Mesenchymal stem cell (in vitro differentiated cells and primary cell): Measurements from ENCODE around the gene MSI2.

Experiments used
- DNase-seq: peaks from one replicate; pipeline ENCODE4 v3.0.0-alpha.2; 2013
- H2AFZ ChIP-seq: one replicate; pipeline ENCODE4 v1.6.1; 2013; ENCODE audit warnings: low read depth, mild to moderate bottlenecking, control low read depth, inconsistent platforms, low read length, moderate library complexity
- H2AK5ac ChIP-seq: 2 replicates; pipeline ENCODE4 v1.6.1; 2013; ENCODE audit warnings: low read length, moderate library complexity, mild to moderate bottlenecking, inconsistent platforms; ENCODE audit not compliant: severe bottlenecking
- H2BK120ac ChIP-seq: one replicate; pipeline ENCODE4 v1.6.1; 2013; ENCODE audit warnings: low read depth, mild to moderate bottlenecking, inconsistent platforms, low read length, moderate library complexity
- H2BK12ac ChIP-seq, 2 experiments: one replicate each; pipeline ENCODE4 v1.6.1; 2013; ENCODE audit warnings: inconsistent platforms in 2 of 2, low read length in 2 of 2, mild to moderate bottlenecking in 2 of 2, moderate library complexity in 2 of 2, control low read depth in 1 of 2
- H2BK15ac ChIP-seq: one replicate; pipeline ENCODE4 v1.6.1; 2013; ENCODE audit warnings: mild to moderate bottlenecking, low read depth, inconsistent platforms; ENCODE audit not compliant: poor library complexity, severe bottlenecking
- H2BK5ac ChIP-seq: 2 replicates; pipeline ENCODE4 v1.6.1; 2013; ENCODE audit warnings: low read depth, mild to moderate bottlenecking, low read length, control low read depth, inconsistent platforms; ENCODE audit not compliant: poor library complexity, severe bottlenecking
- H3K14ac ChIP-seq, 2 experiments: one replicate each; pipeline ENCODE4 v1.6.1; 2013; ENCODE audit warnings: inconsistent platforms in 2 of 2, low read length in 2 of 2, control low read depth in 1 of 2, mild to moderate bottlenecking in 1 of 2, moderate library complexity in 1 of 2
- H3K18ac ChIP-seq, 2 experiments: one replicate each; pipeline ENCODE4 v1.6.1; 2013; ENCODE audit warnings: inconsistent platforms in 2 of 2, low read length in 2 of 2, control low read depth in 1 of 2, low read depth in 1 of 2, mild to moderate bottlenecking in 1 of 2
- H3K23ac ChIP-seq, 2 experiments: one replicate each; pipeline ENCODE4 v1.6.1; 2013; ENCODE audit warnings: inconsistent platforms in 2 of 2, low read length in 2 of 2, mild to moderate bottlenecking in 2 of 2, moderate library complexity in 2 of 2, control low read depth in 1 of 2
- H3K27ac ChIP-seq: 2 replicates; pipeline ENCODE4 v1.5.1; 2013; ENCODE audit warnings: mild to moderate bottlenecking, moderate library complexity, low read length, control low read depth, inconsistent platforms; ENCODE audit not compliant: poor library complexity, severe bottlenecking
- H3K27me3 ChIP-seq, 2 experiments: 2 replicates each; pipeline versions ENCODE4 v1.6.1 to v1.7.0; 2013; ENCODE audit warnings: low read length in 2 of 2, mild to moderate bottlenecking in 2 of 2, moderate library complexity in 2 of 2, control low read depth in 1 of 2, inconsistent platforms in 1 of 2; ENCODE audit not compliant: control insufficient read depth in 1 of 2, insufficient read depth in 1 of 2
- H3K36me3 ChIP-seq, 2 experiments: 2 replicates each; pipeline versions ENCODE4 v1.6.1 to v1.7.0; 2013; ENCODE audit warnings: low read length in 2 of 2, control low read depth in 1 of 2, inconsistent platforms in 1 of 2, low read depth in 1 of 2, mild to moderate bottlenecking in 1 of 2; ENCODE audit not compliant: insufficient read depth in 2 of 2, control insufficient read depth in 1 of 2
- H3K4ac ChIP-seq, 2 experiments: one replicate each; pipeline ENCODE4 v1.6.1; 2013; ENCODE audit warnings: inconsistent platforms in 2 of 2, low read length in 2 of 2, mild to moderate bottlenecking in 2 of 2, moderate library complexity in 2 of 2, control low read depth in 1 of 2, low read depth in 1 of 2
- H3K4me1 ChIP-seq: 2 replicates; pipeline ENCODE4 v1.6.1; 2013; ENCODE audit warnings: low read depth, low read length, control low read depth; ENCODE audit not compliant: control insufficient read depth, insufficient read depth
- H3K4me2 ChIP-seq: 2 replicates; pipeline ENCODE4 v1.6.1; 2013; ENCODE audit warnings: low read length, mild to moderate bottlenecking, inconsistent platforms; ENCODE audit not compliant: poor library complexity, severe bottlenecking
- H3K4me3 ChIP-seq, 2 experiments: 2 replicates each; pipeline versions ENCODE4 v1.5.1 to v1.7.0; 2013; ENCODE audit warnings: low read length in 2 of 2, mild to moderate bottlenecking in 2 of 2, control low read depth in 1 of 2, low read depth in 1 of 2; ENCODE audit not compliant: insufficient read depth in 1 of 2
- H3K79me1 ChIP-seq: replicated peaks from 2 replicates; pipeline ENCODE4 v1.6.1; 2013; ENCODE audit warnings: mild to moderate bottlenecking, control low read depth, low read length, inconsistent platforms; ENCODE audit not compliant: poor library complexity, severe bottlenecking
- H3K9ac ChIP-seq: 2 replicates; pipeline ENCODE4 v1.7.0; 2013; ENCODE audit warnings: mild to moderate bottlenecking, low read length, moderate library complexity
- H3K9me3 ChIP-seq: 2 replicates; pipeline ENCODE4 v1.7.0; 2013; ENCODE audit warnings: mild to moderate bottlenecking, low read length; ENCODE audit not compliant: control insufficient read depth
- H4K8ac ChIP-seq: one replicate; pipeline ENCODE4 v1.6.1; 2013; ENCODE audit warnings: inconsistent platforms, mild to moderate bottlenecking, low read length, moderate library complexity
- H4K91ac ChIP-seq: one replicate; pipeline ENCODE4 v1.6.1; 2013; ENCODE audit warnings: mild to moderate bottlenecking, low read length, inconsistent platforms
- WGBS: methylation state at CpG from one replicate; pipeline ENCODE4 v1.1.7; 2013; ENCODE audit warnings: mixed read lengths; 5-methylcytosine and 5-hydroxymethylcytosine counted together

MSI2 gene

DNA sequence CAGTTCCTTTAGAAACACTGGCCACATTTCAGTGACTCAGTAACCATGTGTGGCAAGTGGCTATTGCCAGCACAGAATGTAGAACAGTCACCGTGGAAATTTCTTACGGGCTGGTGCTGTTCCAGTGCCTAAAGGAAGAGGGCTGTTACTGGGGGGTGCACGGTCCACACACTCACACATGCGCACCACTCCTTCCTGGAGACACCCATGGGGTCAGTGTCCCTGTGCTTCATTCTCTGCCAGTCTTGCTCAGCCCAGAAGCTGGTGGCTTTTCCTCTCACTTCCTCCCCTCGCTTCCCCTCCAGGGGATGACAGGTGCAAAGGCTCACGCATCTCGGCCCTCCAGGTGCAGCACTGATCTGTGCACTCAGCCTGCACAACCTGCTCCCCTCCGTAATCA is 373.1 kb downstream of the MSI2 start:
- H2BK5ac ChIP-seq: no peak overlapping the region
- no peak overlapping the region for H2BK12ac ChIP-seq
- H3K4ac ChIP-seq: no peak overlapping the region
- peaks cover 0 to 52% of the 10 kb centered on the region in 2 experiments for H3K36me3 ChIP-seq
- no peak overlapping the region for H3K9ac ChIP-seq
- H3K23ac ChIP-seq: no peak overlapping the region
- 86% methylated on average over 8 of the region's 8 CpGs for WGBS
- no peak overlapping the region for H2AFZ ChIP-seq
- peaks cover 2% of the 10 kb centered on the region for H3K79me1 ChIP-seq
- no peak overlapping the region for H2BK120ac ChIP-seq
- H3K14ac ChIP-seq: no peak overlapping the region
- no peak overlapping the region for H3K4me2 ChIP-seq
- H2AK5ac ChIP-seq: no peak overlapping the region
- H2BK15ac ChIP-seq: no peak overlapping the region
- H4K8ac ChIP-seq: no peak overlapping the region
- no peak overlapping the region for H3K27ac ChIP-seq
- peaks cover 3% of the 10 kb centered on the region for H3K4me1 ChIP-seq
- no peaks in the 10 kb centered on the region for H3K27me3 ChIP-seq
- H3K9me3 ChIP-seq: peaks cover 2% of the 10 kb centered on the region
- H3K4me3 ChIP-seq: no peak overlapping the region
- H4K91ac ChIP-seq: no peak overlapping the region
- no peak overlapping the region for H3K18ac ChIP-seq
- no peak for DNase-seq

DNA sequence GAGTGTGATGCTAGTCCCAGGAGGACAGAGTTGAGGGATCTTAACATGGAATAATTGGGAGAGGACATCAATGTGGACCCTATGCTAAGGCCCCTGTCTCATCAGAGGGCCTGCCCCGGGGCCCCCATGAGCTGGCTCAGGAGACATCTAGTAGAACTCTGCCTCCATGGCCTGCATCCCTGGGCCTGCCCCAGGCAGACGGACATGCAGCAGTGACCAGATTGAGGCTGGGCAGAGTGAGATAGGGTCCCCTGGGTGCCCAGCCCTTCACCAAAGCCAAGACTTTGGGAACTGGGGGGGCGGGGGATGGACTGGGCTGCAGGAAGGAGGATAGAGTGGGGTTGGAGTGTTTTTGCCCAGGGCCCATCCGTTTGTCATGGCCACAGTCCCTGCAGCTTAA is 373.6 kb downstream of the MSI2 start:
- H3K27me3 ChIP-seq: no peaks in the 10 kb centered on the region

DNA sequence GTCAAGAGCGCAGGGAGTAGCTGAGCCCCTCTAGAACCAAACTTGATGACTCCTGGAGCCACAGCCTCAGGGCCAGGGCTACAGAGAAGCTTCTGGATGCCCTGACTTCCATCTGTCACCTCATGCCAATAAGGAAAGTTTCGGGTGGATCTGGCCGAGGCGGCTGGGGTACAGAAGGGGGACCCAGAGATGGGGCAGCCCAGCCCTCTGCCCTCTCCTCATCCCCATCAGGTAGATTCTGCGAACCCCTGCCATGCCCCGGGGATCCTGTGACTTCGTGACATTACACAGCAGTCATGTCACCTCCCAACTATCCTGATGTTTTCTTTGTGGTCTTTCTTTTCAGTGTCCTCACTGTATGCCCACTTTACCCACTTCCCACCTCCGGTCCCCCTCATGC is 374.4 kb downstream of the MSI2 start:
- Histone ChIP-seq H3K23ac (no peak overlapping the region), H2BK12ac (no peak overlapping the region), H4K8ac (no peak overlapping the region), H3K4me2 (no peak overlapping the region), H3K14ac (no peak overlapping the region), H3K4ac (no peak overlapping the region), H3K36me3 (peaks cover 0 to 53% of the 10 kb centered on the region in 2 experiments), H3K9ac (no peak overlapping the region), H3K27me3 (no peaks in the 10 kb centered on the region), H3K4me1 (no peaks in the 10 kb centered on the region), H3K4me3 (no peak overlapping the region), H2BK120ac (no peak overlapping the region), H2AK5ac (no peak overlapping the region), H3K79me1 (no peaks in the 10 kb centered on the region), H4K91ac (no peak overlapping the region), H3K9me3 (peaks cover 4% of the 10 kb centered on the region), H2BK5ac (no peak overlapping the region), H3K18ac (no peak overlapping the region), H2AFZ (no peak overlapping the region), H2BK15ac (no peak overlapping the region), H3K27ac (no peak overlapping the region)
- no peak for DNase-seq
- WGBS: 98% methylated on average over 8 of the region's 8 CpGs

More for the DNA sequence above, 373.6 kb downstream of the MSI2 start:
- H3K9ac ChIP-seq: no peak overlapping the region
- H3K4me3 ChIP-seq: no peak overlapping the region
- 88% methylated on average over 4 of the region's 4 CpGs for WGBS
- H3K27ac ChIP-seq: no peak overlapping the region
- no peak overlapping the region for H3K4ac ChIP-seq
- no peak overlapping the region for H2AK5ac ChIP-seq
- peaks cover 0 to 52% of the 10 kb centered on the region in 2 experiments for H3K36me3 ChIP-seq
- H3K4me1 ChIP-seq: peaks cover under 1% of the 10 kb centered on the region
- no peak for DNase-seq
- H4K8ac ChIP-seq: no peak overlapping the region
- H3K18ac ChIP-seq: no peak overlapping the region
- H3K23ac ChIP-seq: no peak overlapping the region
- no peak overlapping the region for H4K91ac ChIP-seq
- no peak overlapping the region for H2BK120ac ChIP-seq
- no peak overlapping the region for H3K14ac ChIP-seq
- H2BK12ac ChIP-seq: no peak overlapping the region
- peaks cover 4% of the 10 kb centered on the region for H3K9me3 ChIP-seq
- H3K4me2 ChIP-seq: no peak overlapping the region
- no peak overlapping the region for H2BK15ac ChIP-seq
- no peak overlapping the region for H2AFZ ChIP-seq
- no peak overlapping the region for H2BK5ac ChIP-seq
- peaks cover under 1% of the 10 kb centered on the region for H3K79me1 ChIP-seq

DNA sequence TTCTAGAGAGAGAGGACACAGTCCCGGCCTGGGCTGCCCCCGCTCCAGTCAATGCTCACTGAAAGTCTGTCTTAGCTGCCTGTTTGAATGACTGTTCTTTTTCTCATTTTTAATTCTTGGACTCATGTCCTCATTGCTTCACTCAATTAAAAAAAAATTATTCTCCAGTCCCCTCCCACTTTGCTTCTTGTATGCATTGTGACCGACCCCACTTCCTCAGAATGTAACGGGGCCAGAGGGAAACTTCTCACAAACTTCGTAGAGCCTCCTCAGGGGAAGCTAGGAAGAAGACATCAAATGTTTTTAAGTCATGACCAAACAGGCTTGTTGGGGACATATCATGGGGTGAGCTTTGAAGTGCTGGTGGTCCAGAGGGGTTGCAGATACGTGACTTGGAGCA is 375.5 kb downstream of the MSI2 start:
- Histone ChIP-seq H4K8ac (no peak overlapping the region), H3K27ac (no peak overlapping the region), H4K91ac (no peak overlapping the region), H3K36me3 (peaks cover 0 to 52% of the 10 kb centered on the region in 2 experiments), H3K23ac (no peak overlapping the region), H3K18ac (no peak overlapping the region), H2BK15ac (no peak overlapping the region), H3K4me1 (no peaks in the 10 kb centered on the region), H3K4ac (no peak overlapping the region), H3K9me3 (peaks cover 4% of the 10 kb centered on the region), H3K14ac (no peak overlapping the region), H3K4me2 (no peak overlapping the region), H3K9ac (no peak overlapping the region), H3K27me3 (no peaks in the 10 kb centered on the region), H3K4me3 (no peak overlapping the region), H3K79me1 (no peaks in the 10 kb centered on the region), H2AK5ac (no peak overlapping the region), H2AFZ (no peak overlapping the region), H2BK12ac (no peak overlapping the region), H2BK120ac (no peak overlapping the region), H2BK5ac (no peak overlapping the region)
- WGBS: 95% methylated on average over 6 of the region's 6 CpGs
- DNase-seq: no peak
